Endothelial cell of umbilical vein (primary cell): Measurements from ENCODE around the gene GRID1. TPM values are rescaled to one million over a fixed set of nuclear protein-coding genes. Genes with fewer than 3 reads are reported as not detected.
"Not testable (repeated sequence)": the region's sequence is repeated elsewhere in the genome, so short reads cannot be mapped to it uniquely, and the experiment has no call there.

Source experiments
- BruUV-seq: library from RNA; stranded (reverse); fragments of 400-500 nt; replicated peaks from 2 replicates; lab custom pipeline; 2021; lab: Mats Ljungman, UMichigan
- CTCF ChIA-PET: fragments of 300-600, 350-600 bp; sonication (Branson Sonifier 250); formaldehyde crosslinking; loops from one replicate; lab custom pipeline; 2021; ENCODE audit warnings: antibody characterized with exemption, inconsistent platforms; lab: Charles Lee
- POLR2A ChIA-PET: fragments of 300-600, 350-600 bp; sonication (Branson Sonifier 250); formaldehyde crosslinking; loops from one replicate; lab custom pipeline; 2021; ENCODE audit warnings: antibody characterized with exemption, inconsistent platforms; lab: Charles Lee
- DNase-seq: peaks from one replicate; pipeline ENCODE4 v3.0.0-alpha.2; 2011; ENCODE audit warnings: low read depth, low spot score
- FAIRE-seq: peaks from 2 replicates; lab custom pipeline; 2011; peaks lifted over from hg19 to GRCh38; lab: Jason Lieb, UNC
- H2AFZ ChIP-seq: 2 replicates; pipeline ENCODE4 v1.6.0; 2012; ENCODE audit warnings: low read depth, low read length, control low read depth, inconsistent platforms
- H3K27ac ChIP-seq: 2 replicates; pipeline ENCODE4 v1.5.1; 2011; ENCODE audit warnings: low read depth, mild to moderate bottlenecking, control low read depth, low read length, moderate library complexity; ENCODE audit not compliant: insufficient read depth
- H3K27me3 ChIP-seq, 2 experiments: 2 replicates each; pipeline versions ENCODE4 v1.6.0 to v1.6.1; 2011; ENCODE audit warnings: low read length in 2 of 2, mixed read lengths in 1 of 2; ENCODE audit not compliant: control insufficient read depth in 2 of 2, insufficient read depth in 2 of 2
- H3K36me3 ChIP-seq, 2 experiments: 2 replicates in 1 of 2; 3 replicates in 1 of 2; pipeline ENCODE4 v1.5.1; 2011; ENCODE audit warnings: low read length in 2 of 2, mild to moderate bottlenecking in 1 of 2, moderate library complexity in 1 of 2; ENCODE audit not compliant: control insufficient read depth in 2 of 2, insufficient read depth in 2 of 2; ENCODE audit errors: extremely low read depth in 1 of 2
- H3K4me1 ChIP-seq: 3 replicates; pipeline ENCODE4 v1.5.1; 2011; ENCODE audit warnings: mild to moderate bottlenecking, low read length; ENCODE audit not compliant: control insufficient read depth, insufficient read depth; ENCODE audit errors: extremely low read depth
- H3K4me2 ChIP-seq: 2 replicates; pipeline ENCODE4 v1.6.1; 2011; ENCODE audit warnings: low read length, control low read depth, mixed read lengths; ENCODE audit not compliant: insufficient read depth
- H3K4me3 ChIP-seq, 3 experiments: fragments of 200-600 bp in 1 of 3; sonication (generic), shearing (Covaris generic) in 1 of 3; replicated peaks in 1 of 3; 2 replicates each; pipeline ENCODE4 v1.5.1; 2011 to 2016; ENCODE audit warnings: control low read depth in 3 of 3, low read length in 3 of 3, mild to moderate bottlenecking in 2 of 3, inconsistent platforms in 1 of 3, low read depth in 1 of 3, moderate library complexity in 1 of 3; ENCODE audit not compliant: insufficient read depth in 1 of 3
- H3K79me2 ChIP-seq: 2 replicates; pipeline ENCODE4 v1.6.0; 2012; ENCODE audit warnings: low read length, inconsistent platforms; ENCODE audit not compliant: control insufficient read depth, insufficient read depth
- H3K9ac ChIP-seq: replicated peaks from 2 replicates; pipeline ENCODE3; 2011; ENCODE audit warnings: low read length, control low read depth; ENCODE audit not compliant: insufficient read depth; ENCODE audit errors: extremely low read depth
- H3K9me1 ChIP-seq: replicated peaks from 3 replicates; pipeline ENCODE4 v1.6.0; 2011; ENCODE audit warnings: mild to moderate bottlenecking, low read length; ENCODE audit not compliant: control insufficient read depth, insufficient read depth; ENCODE audit errors: extremely low read depth
- H3K9me3 ChIP-seq: replicated peaks from 2 replicates; pipeline ENCODE4 v1.5.1; 2012; ENCODE audit warnings: low read length, inconsistent platforms; ENCODE audit not compliant: control insufficient read depth, insufficient read depth
- H4K20me1 ChIP-seq: replicated peaks from 2 replicates; pipeline ENCODE3; 2011; ENCODE audit warnings: mild to moderate bottlenecking, low read length; ENCODE audit not compliant: control insufficient read depth, insufficient read depth; ENCODE audit errors: extremely low read depth
- CTCF ChIP-seq, 2 donors: IDR thresholded peaks; 1 replicate in 1 of 2; 2 replicates in 1 of 2; pipeline ENCODE4 v1.5.1; 2011; ENCODE audit warnings: low read length in 2 of 2, mild to moderate bottlenecking in 2 of 2, moderate library complexity in 2 of 2, control low read depth in 1 of 2, inconsistent platforms in 1 of 2, low read depth in 1 of 2; ENCODE audit not compliant: insufficient read depth in 1 of 2; ENCODE audit errors: extremely low read depth in 1 of 2
- EZH2 ChIP-seq: IDR thresholded peaks from 2 replicates; pipeline ENCODE4 v1.6.1; 2012; ENCODE audit warnings: borderline replicate concordance, low read depth, mild to moderate bottlenecking, moderate library complexity, low read length, inconsistent platforms; ENCODE audit not compliant: severe bottlenecking
- FOS ChIP-seq: IDR thresholded peaks from 2 replicates; pipeline ENCODE4 v1.6.1; 2011; ENCODE audit warnings: mild to moderate bottlenecking, low read length, moderate library complexity, borderline replicate concordance; ENCODE audit not compliant: insufficient read depth
- GATA2 ChIP-seq: IDR thresholded peaks from 2 replicates; pipeline ENCODE4 v1.7.0; 2011; ENCODE audit warnings: low read depth, mild to moderate bottlenecking, moderate library complexity, mixed read lengths, low read length; ENCODE audit not compliant: insufficient read length, insufficient read depth
- JUN ChIP-seq: IDR thresholded peaks from 2 replicates; pipeline ENCODE4 v1.6.1; 2011; ENCODE audit warnings: borderline replicate concordance, low read depth; ENCODE audit not compliant: insufficient read length, insufficient read depth
- MAX ChIP-seq: IDR thresholded peaks from 2 replicates; pipeline ENCODE4 v1.6.1; 2011; ENCODE audit not compliant: insufficient read depth, insufficient read length
- MYC ChIP-seq: IDR thresholded peaks from one replicate; pipeline ENCODE4 v1.6.1; 2011; ENCODE audit warnings: mild to moderate bottlenecking, low read depth, low read length
- POLR2AphosphoS5 ChIP-seq: IDR thresholded peaks from 2 replicates; pipeline ENCODE4 v1.6.1; 2012; ENCODE audit warnings: low read depth, mild to moderate bottlenecking, control low read depth, low read length, moderate library complexity; ENCODE audit not compliant: insufficient read depth
- dilution Hi-C: fragments of 300-500 bp; cut with MboI; formaldehyde crosslinking; loops from one replicate; pipeline ENCODE4 v1.15.0; 2019; ENCODE audit warnings: low sequenced_read_pairs; ENCODE audit not compliant: extremely low pct_ligation_motif_present
- intact Hi-C: fragments of 100-400 bp; cut with micrococcal nuclease; formaldehyde crosslinking; loops from one replicate; pipeline ENCODE4 v1.10.0; 2022
- polyA plus RNA-seq, 4 experiments: library from polyadenylated mRNA; depleted of rRNA in 3 of 4; stranded (reverse) in 3 of 4; unstranded in 1 of 4; fragments of >200 nt; gene quantifications; 2 replicates each; pipeline versions ENCODE4 v1.2.1 to v1.2.3, GENCODE V29; 2011 to 2012; ENCODE audit warnings: missing spikeins in 1 of 4
- total RNA-seq: library from RNA; stranded (reverse); gene quantifications from 2 replicates; pipeline ENCODE4 v1.2.3, GENCODE V29; 2021

GRID1 gene
- total and polyA plus RNA-seq, 2 donors (not counting 3 experiments of a cell fraction or from before 2014, with no cell fraction given): not detected

GRCh38 chr10:85702768-85703167 lies 663.8 kb downstream of the GRID1 start:
- BruUV-seq: no TSS peak
- dilution Hi-C loops (no loop called here), intact Hi-C loops (no loop called here)
- Histone ChIP-seq H4K20me1 (no peaks in the 10 kb centered on the region), H2AFZ (no peak overlapping the region), H3K9me3 (no peaks in the 10 kb centered on the region), H3K4me2 (no peak overlapping the region), H3K27ac (no peak overlapping the region), H3K36me3 (no peaks in the 10 kb centered on the region), H3K4me3 (no peak overlapping the region), H3K9me1 (no peaks in the 10 kb centered on the region), H3K27me3 (no peaks in the 10 kb centered on the region), H3K4me1 (no peaks in the 10 kb centered on the region), H3K9ac (no peak overlapping the region), H3K79me2 (no peaks in the 10 kb centered on the region)
- ChIA-PET CTCF (no interaction called here), POLR2A (no interaction called here)
- DNase-seq (no peak), FAIRE-seq (no peak)
- TF ChIP-seq CTCF (IDR thresholded peaks at IDR 0.05; ENCODE audit: extremely low read depth in 1 of 2, insufficient read depth in 1 of 2, low read depth in 1 of 2, low read length in 2 of 2) (no peak), EZH2 (no peak), JUN (no peak), MAX (no peak), FOS (no peak), GATA2 (no peak), POLR2AphosphoS5 (no peak), MYC (no peak)

- BruUV-seq, H4K20me1 ChIP-seq, dilution Hi-C loops, CTCF ChIA-PET, H3K9ac ChIP-seq, H3K4me2 ChIP-seq, FAIRE-seq, H3K27ac ChIP-seq, H2AFZ ChIP-seq, H3K4me3 ChIP-seq, H3K79me2 ChIP-seq, H3K36me3 ChIP-seq, H3K9me3 ChIP-seq, H3K9me1 ChIP-seq, intact Hi-C loops, H3K27me3 ChIP-seq, POLR2A ChIA-PET, H3K4me1 ChIP-seq, DNase-seq: not testable (repeated sequence)
Observed at GRCh38 chr10:85699066-85699465, 667.5 kb downstream of the GRID1 start.
